GM12892 (cell line): ENCODE data around the gene ABCA7.

Experiments
- DNase-seq: peaks from one replicate; pipeline ENCODE4 v3.0.0; 2011; ENCODE audit not compliant: insufficient read length
- FAIRE-seq: peaks from 2 replicates; lab custom pipeline; 2011; peaks lifted over from hg19 to GRCh38; lab: Jason Lieb, UNC
- POLR2A ChIP-seq: IDR thresholded peaks from 2 replicates; pipeline ENCODE4 v1.6.1; 2011; ENCODE audit warnings: low read depth, low read length, control low read depth
- POLR2AphosphoS5 ChIP-seq: IDR thresholded peaks from 2 replicates; pipeline ENCODE4 v1.6.1; 2011; ENCODE audit warnings: low read depth, low read length, control low read depth
- TAF1 ChIP-seq: IDR thresholded peaks from 2 replicates; pipeline ENCODE4 v1.6.1; 2011; ENCODE audit warnings: low read depth, mild to moderate bottlenecking, control low read depth, low read length, borderline replicate concordance

The ABCA7 gene

DNA sequence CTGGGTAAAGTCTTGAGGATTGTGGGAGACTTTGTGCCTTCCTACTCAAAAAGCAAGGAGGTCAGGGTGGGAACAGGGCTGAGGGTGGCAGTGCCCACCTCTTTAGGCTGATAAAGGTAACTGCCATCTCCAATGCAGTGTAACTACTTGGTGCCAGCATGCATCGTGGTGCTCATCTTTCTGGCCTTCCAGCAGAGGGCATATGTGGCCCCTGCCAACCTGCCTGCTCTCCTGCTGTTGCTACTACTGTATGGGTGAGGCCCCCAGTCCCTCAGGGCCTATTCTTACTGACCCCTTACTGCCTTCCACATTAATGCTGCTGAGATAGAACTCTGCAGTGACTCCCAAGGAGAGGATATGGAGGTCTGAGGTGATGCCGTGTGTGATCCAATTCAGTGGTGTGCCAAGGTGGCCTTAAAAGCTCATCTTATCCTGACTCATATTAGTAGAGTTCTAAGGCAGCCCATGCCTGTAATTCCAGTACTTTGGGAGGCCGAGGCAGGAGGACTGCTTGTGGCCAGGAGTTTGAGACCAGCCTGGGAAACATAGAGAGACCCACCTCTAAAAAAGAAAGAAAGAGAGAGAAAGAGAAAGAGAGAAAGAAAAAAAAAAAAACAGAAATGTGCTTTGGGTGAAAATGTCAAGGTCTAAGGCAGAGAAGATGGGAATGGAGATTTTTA, 17.4 kb downstream of the ABCA7 start:
- TF ChIP-seq POLR2A (no peak), TAF1 (no peak), POLR2AphosphoS5 (no peak)
- FAIRE-seq (peak; percentile 56), DNase-seq (no peak)

DNA sequence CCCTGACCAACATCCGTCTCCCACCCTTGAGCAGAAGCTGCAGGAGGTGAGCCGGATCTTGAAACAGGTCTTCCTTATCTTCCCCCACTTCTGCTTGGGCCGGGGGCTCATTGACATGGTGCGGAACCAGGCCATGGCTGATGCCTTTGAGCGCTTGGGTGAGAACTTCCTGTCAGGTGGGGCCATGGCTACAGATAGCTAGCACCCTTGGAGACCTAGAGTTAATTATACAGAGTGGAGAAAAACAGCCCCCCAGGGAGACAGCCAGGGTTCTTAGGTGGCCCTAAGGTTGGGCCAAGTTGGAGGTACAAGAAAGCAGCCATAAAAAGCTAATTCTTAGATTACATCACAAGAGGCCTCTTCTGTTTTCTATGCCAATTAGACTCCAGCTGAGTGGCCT, 18.2 kb downstream of the ABCA7 start:
- no peak for FAIRE-seq
- no peak for TF ChIP-seq TAF1
- TF ChIP-seq POLR2AphosphoS5: no peak
- no peak for TF ChIP-seq POLR2A
- no peak for DNase-seq

DNA sequence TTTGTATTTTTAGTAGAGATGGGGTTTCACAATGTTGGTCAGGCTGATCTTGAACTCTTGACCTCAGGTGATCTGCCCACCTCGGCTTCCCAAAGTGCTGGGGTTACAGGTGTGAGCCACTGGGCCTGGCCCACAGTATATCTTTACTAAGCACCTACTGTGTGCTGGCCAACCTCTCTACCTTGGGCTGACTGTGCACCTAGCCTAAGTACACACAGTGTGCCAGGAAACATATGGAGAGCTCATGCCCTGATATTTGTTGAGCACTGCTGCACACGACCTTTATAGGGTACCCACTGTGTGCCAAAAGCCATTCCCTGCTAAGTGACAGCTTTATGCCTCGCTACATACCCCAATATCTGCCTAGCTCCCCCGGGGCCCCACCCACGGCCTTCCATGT, 20.8 kb downstream of the ABCA7 start:
- no peak for DNase-seq
- TF ChIP-seq POLR2A (no peak), TAF1 (no peak), POLR2AphosphoS5 (no peak)
- no peak for FAIRE-seq

DNA sequence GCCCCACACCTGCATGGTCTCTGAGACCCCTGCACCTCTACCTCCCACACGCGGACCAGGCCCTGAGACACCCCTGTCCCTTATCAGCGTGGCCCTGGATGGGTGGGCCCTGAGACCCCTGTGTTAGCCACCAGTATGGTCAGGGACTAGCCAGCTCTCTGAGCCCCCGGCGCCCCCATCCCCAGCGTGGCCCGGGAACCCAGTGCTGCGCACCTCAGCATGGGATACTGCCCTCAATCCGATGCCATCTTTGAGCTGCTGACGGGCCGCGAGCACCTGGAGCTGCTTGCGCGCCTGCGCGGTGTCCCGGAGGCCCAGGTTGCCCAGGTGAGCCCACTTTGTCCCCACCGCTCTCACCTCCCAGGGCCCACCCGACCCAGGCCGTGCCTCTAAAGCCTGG, 22.1 kb downstream of the ABCA7 start:
- FAIRE-seq (no peak), DNase-seq (no peak)
- TF ChIP-seq POLR2AphosphoS5 (no peak), TAF1 (no peak), POLR2A (no peak)

DNA sequence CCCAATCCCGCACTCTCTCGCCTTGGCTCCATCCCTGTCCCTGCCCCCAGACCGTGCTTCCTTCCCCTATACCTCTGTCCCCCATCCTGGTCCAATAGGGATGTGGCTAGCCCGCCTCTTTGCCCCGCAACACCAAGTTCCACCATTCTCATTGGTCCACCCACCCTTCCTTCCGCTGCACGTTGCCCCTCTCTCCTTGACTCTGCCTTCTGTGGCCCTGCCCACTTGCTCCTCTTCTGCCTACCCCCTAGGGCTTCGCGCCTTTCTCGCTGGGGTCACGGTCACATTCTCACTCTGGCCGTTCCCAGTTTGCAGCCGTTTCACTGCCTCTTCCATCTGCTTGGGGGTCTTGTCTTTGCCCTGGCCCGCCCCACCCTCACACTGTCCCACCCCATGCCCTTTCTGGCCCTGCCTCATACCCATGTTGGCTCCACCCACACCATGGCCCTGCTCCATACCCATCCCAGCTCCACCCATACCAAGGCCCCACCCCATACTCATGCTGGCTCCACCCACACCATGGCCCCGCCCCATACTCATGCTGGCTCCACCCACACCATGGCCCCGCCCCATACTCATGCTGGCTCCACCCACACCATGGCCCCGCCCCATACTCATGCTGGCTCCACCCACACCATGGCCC, 22.6 kb downstream of the ABCA7 start:
- FAIRE-seq (no peak), DNase-seq (no peak)
- TF ChIP-seq POLR2AphosphoS5 (no peak), POLR2A (no peak), TAF1 (no peak)

DNA sequence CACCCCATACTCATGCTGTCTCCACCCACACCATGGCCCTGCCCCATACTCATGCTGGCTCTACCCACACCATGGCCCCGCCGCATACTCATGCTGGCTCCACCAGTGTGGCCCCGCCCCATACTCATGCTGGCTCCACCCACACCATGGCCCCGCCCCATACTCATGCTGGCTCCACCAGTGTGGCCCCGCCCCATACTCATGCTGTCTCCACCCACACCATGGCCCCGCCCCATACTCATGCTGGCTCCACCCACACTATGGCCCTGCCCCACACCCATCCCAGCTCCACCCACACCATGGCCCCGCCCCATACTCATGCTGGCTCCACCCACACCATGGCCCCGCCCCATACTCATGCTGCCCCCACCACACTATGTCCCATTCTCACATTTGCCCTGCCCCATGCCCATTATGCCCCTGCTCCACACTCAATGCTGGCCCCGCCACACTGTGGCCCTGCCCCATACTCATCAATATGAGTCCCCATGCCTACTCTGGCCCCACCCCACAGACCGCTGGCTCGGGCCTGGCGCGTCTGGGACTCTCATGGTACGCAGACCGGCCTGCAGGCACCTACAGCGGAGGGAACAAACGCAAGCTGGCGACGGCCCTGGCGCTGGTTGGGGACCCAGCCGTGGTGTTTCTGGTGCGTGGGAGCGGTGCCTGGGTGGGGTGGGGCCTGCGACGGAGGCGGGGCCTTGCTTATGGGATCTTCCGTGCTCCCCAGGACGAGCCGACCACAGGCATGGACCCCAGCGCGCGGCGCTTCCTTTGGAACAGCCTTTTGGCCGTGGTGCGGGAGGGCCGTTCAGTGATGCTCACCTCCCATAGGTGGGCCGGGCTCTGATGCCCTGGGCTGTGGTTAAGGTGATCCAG, 23.4 kb downstream of the ABCA7 start:
- DNase-seq: no peak
- peak; percentile 95 for FAIRE-seq
- TF ChIP-seq TAF1: no peak
- no peak for TF ChIP-seq POLR2A
- TF ChIP-seq POLR2AphosphoS5: no peak

DNA sequence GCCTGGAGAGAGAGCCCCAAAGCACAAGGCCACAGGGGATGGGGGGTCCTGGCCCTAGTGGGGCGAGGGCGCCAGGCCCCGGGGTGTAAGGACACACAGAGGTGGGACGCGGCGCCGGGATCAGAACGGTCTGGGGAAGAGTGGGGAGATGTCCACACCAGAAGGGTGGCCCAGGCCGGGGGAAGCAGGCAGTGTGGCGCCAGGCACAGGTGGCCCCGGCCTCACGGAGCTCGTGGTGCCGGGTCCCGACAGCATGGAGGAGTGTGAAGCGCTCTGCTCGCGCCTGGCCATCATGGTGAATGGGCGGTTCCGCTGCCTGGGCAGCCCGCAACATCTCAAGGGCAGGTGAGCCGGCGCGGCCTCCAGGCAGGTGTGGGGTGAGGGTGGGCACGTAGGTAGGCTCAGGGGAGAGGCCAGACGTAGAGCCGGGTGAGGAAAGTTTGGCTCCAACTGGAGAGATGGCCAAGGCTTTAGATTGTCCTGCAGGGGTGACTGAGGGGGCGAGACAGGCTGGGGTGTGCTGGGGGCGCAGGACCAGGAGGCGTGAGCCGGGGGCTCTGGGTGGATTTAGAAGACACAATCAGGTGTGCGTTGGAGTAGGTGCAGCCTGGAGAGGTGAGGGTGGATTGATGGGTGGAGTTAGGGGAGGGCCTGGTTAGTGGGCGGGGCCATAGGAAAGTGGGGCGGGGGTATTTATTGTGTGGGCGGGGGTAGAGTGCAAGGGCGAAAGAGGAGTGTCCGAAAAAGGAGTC, 24.2 kb downstream of the ABCA7 start:
- DNase-seq: no peak
- no peak for TF ChIP-seq TAF1
- TF ChIP-seq POLR2AphosphoS5: no peak
- no peak for TF ChIP-seq POLR2A
- FAIRE-seq: no peak

DNA sequence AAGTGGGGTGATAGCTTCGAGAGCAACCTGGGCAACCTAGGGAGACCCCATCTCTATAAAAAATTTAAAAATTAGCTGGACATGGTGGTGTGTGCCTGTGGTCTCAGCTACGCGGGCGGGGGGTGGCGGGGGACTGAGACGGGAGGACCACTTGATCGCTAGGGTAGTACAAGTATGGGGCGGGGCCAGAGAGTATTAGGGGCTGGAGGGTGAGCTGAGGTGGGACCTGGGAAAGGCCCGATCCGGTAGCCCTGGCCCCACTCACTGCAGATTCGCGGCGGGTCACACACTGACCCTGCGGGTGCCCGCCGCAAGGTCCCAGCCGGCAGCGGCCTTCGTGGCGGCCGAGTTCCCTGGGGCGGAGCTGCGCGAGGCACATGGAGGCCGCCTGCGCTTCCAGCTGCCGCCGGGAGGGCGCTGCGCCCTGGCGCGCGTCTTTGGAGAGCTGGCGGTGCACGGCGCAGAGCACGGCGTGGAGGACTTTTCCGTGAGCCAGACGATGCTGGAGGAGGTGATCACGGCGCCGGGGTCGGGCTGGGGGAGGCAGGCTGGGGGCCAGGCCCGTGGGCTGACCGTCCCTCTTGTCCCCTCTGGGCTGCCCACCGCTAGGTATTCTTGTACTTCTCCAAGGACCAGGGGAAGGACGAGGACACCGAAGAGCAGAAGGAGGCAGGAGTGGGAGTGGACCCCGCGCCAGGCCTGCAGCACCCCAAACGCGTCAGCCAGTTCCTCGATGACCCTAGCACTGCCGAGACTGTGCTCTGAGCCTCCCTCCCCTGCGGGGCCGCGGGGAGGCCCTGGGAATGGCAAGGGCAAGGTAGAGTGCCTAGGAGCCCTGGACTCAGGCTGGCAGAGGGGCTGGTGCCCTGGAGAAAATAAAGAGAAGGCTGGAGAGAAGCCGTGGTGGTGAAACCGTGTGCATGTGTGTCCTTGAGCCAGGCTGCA, 25.0 kb downstream of the ABCA7 start:
- FAIRE-seq: peak; percentile 94
- peak; percentile 81 for DNase-seq

DNA sequence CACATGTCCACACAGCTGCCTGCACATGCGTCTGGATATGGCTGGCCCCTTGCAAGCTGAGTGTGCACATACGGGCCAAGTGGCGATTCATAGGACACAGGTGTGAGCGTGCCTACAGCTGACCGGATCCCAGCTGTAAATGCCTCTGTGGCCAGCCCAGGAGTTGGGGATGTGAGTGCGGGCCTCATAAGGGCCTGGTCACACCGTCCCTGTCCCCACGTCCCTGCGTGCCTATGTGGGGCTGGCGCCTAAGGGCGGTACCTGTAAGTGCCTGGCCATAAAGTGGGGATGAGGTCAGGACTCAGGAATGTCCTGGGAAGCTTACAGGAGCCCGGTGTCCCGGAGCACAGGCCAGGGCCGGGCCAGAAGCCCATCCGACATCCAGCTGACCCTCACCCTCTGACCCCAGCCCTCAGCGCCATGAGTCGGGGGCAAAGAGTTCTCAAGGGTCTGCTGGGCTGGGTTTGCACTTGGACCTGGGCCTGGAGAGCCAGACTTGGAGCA, 25.8 kb downstream of the ABCA7 start:
- FAIRE-seq (no peak), DNase-seq (no peak)
- TF ChIP-seq POLR2AphosphoS5: no peak
- no peak for TF ChIP-seq TAF1
- no peak for TF ChIP-seq POLR2A

More for the DNA sequence above, 25.0 kb downstream of the ABCA7 start:
- TF ChIP-seq TAF1 (no peak), POLR2A (no peak), POLR2AphosphoS5 (no peak)
